GM06990 (cell line): ENCODE measurements around the gene COPRS.

Experiments used
- DNase-seq: peaks from one replicate; pipeline ENCODE4 v3.0.0-alpha.2; 2011; ENCODE audit not compliant: insufficient read length; ENCODE audit errors: extremely low read depth
- H3K27me3 ChIP-seq: replicated peaks from 2 replicates; pipeline ENCODE4 v1.6.0; 2011; ENCODE audit warnings: low read length; ENCODE audit not compliant: control insufficient read depth, insufficient read depth
- H3K36me3 ChIP-seq: 2 replicates; pipeline ENCODE4 v1.5.1; 2011; ENCODE audit warnings: low read length; ENCODE audit not compliant: control insufficient read depth, insufficient read depth
- H3K4me3 ChIP-seq: replicated peaks from 2 replicates; pipeline ENCODE4 v1.5.1; 2011; ENCODE audit warnings: low read depth, mild to moderate bottlenecking, control low read depth, low read length
- TF ChIP-seq, protein P1 (sequence below): IDR thresholded peaks from 2 replicates; pipeline ENCODE4 v1.5.1; 2011; ENCODE audit warnings: low read length, control low read depth, mild to moderate bottlenecking, inconsistent platforms; ENCODE audit not compliant: insufficient read depth, poor library complexity, severe bottlenecking

The COPRS gene

DNA sequence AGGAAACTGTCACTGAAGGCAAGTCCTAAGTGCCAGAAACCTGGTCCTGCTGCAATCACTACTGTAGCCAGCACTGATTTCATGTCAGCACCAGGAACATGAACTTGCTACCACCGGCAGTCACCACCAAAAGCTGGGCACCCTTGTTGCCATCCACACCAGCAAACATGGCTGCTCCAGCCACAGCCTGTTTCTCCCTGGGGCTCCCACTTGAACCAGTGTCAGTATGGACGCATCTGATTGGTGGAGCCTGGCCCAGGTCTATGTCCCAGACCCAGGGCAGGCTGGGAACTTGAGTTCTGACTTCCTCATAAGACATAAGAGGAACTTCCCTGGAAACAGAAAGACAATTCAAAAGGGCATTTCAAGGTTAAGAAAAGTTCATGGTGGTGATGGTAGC, 56.5 kb downstream of the COPRS start:
- DNase-seq, result no peak
- H3K36me3 ChIP-seq, result no peaks in the 10 kb centered on the region
- TF ChIP-seq, protein P1, sequence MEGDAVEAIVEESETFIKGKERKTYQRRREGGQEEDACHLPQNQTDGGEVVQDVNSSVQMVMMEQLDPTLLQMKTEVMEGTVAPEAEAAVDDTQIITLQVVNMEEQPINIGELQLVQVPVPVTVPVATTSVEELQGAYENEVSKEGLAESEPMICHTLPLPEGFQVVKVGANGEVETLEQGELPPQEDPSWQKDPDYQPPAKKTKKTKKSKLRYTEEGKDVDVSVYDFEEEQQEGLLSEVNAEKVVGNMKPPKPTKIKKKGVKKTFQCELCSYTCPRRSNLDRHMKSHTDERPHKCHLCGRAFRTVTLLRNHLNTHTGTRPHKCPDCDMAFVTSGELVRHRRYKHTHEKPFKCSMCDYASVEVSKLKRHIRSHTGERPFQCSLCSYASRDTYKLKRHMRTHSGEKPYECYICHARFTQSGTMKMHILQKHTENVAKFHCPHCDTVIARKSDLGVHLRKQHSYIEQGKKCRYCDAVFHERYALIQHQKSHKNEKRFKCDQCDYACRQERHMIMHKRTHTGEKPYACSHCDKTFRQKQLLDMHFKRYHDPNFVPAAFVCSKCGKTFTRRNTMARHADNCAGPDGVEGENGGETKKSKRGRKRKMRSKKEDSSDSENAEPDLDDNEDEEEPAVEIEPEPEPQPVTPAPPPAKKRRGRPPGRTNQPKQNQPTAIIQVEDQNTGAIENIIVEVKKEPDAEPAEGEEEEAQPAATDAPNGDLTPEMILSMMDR, result no peak
- H3K4me3 ChIP-seq, result no peak overlapping the region
- H3K27me3 ChIP-seq, result no peaks in the 10 kb centered on the region
